H1 (cell line): ENCODE results near the gene KHDRBS1. TPM values are rescaled to one million over a fixed set of nuclear protein-coding genes. Genes with fewer than 3 reads are reported as not detected.

Experiments used
- CTCF ChIA-PET: fragments of 300-600 bp; sonication (Branson Sonifier 250); formaldehyde crosslinking; loops from one replicate; lab custom pipeline; 2021; ENCODE audit not compliant: partially characterized antibody; lab: Charles Lee
- POLR2A ChIA-PET: fragments of 300-600 bp; sonication (Branson Sonifier 250); formaldehyde crosslinking; loops from one replicate; lab custom pipeline; 2021; ENCODE audit warnings: inconsistent platforms; ENCODE audit not compliant: partially characterized antibody; lab: Charles Lee
- DNase-seq, 2 experiments: peaks; one replicate each; pipeline versions ENCODE4 v3.0.0 to v3.0.0-alpha.2; 2010 to 2022; ENCODE audit warnings: low spot score in 2 of 2, low read depth in 1 of 2, mixed read lengths in 1 of 2
- FAIRE-seq: peaks from 2 replicates; lab custom pipeline; 2011; peaks lifted over from hg19 to GRCh38; lab: Jason Lieb, UNC
- H2AFZ ChIP-seq: 2 replicates; pipeline ENCODE4 v1.8.1; 2012; ENCODE audit warnings: low read length, inconsistent platforms
- H2AK5ac ChIP-seq: 2 replicates; pipeline ENCODE4 v1.6.1; 2013; ENCODE audit warnings: low read depth, low read length
- H2BK120ac ChIP-seq: replicated peaks from 2 replicates; pipeline ENCODE3; 2013; ENCODE audit warnings: low read depth, low read length, inconsistent platforms
- H2BK12ac ChIP-seq: 2 replicates; pipeline ENCODE4 v1.6.1; 2013; ENCODE audit warnings: low read depth, low read length
- H2BK15ac ChIP-seq: 2 replicates; pipeline ENCODE4 v1.6.1; 2013; ENCODE audit warnings: low read length
- H2BK20ac ChIP-seq: 2 replicates; pipeline ENCODE4 v1.6.1; 2013; ENCODE audit warnings: low read length
- H2BK5ac ChIP-seq: 2 replicates; pipeline ENCODE4 v1.6.1; 2013; ENCODE audit warnings: low read depth, low read length
- H3K14ac ChIP-seq: 2 replicates; pipeline ENCODE4 v1.6.1; 2013; ENCODE audit warnings: inconsistent platforms; ENCODE audit not compliant: insufficient read length
- H3K18ac ChIP-seq: 2 replicates; pipeline ENCODE4 v1.6.1; 2013; ENCODE audit warnings: low read length; ENCODE audit errors: extremely low read depth
- H3K23ac ChIP-seq: 2 replicates; pipeline ENCODE4 v1.6.1; 2013; ENCODE audit warnings: inconsistent platforms; ENCODE audit not compliant: insufficient read length
- H3K23me2 ChIP-seq: 2 replicates; pipeline ENCODE4 v1.6.1; 2013; ENCODE audit warnings: low read depth, low read length
- H3K27ac ChIP-seq: 2 replicates; pipeline ENCODE4 v1.6.1; 2011; ENCODE audit warnings: low read depth, low read length, inconsistent platforms
- H3K27me3 ChIP-seq, 4 experiments: replicated peaks in 1 of 4; 1 replicate in 1 of 4; 2 replicates in 3 of 4; pipeline versions ENCODE4 v1.6.1 to v1.8.1; 2011 to 2013; ENCODE audit warnings: low read length in 3 of 4, mild to moderate bottlenecking in 3 of 4, inconsistent platforms in 2 of 4, mixed read lengths in 2 of 4, moderate library complexity in 1 of 4; ENCODE audit not compliant: control insufficient read depth in 3 of 4, insufficient read depth in 3 of 4; ENCODE audit errors: extremely low read depth in 1 of 4
- H3K36me3 ChIP-seq, 4 experiments: 2 replicates each; pipeline versions ENCODE4 v1.6.1 to v1.8.1; 2011 to 2013; ENCODE audit warnings: mild to moderate bottlenecking in 4 of 4, low read length in 3 of 4, moderate library complexity in 2 of 4, control low read depth in 1 of 4, inconsistent platforms in 1 of 4; ENCODE audit not compliant: insufficient read depth in 4 of 4, control insufficient read depth in 2 of 4
- H3K4ac ChIP-seq: replicated peaks from 2 replicates; pipeline ENCODE3; 2013; ENCODE audit warnings: low read length, low read depth, mixed read lengths, inconsistent platforms; ENCODE audit not compliant: insufficient read length
- H3K4me1 ChIP-seq, 4 experiments: replicated peaks in 1 of 4; 1 replicate in 1 of 4; 2 replicates in 3 of 4; pipeline versions ENCODE4 v1.6.1 to v1.8.1; 2011 to 2013; ENCODE audit warnings: low read length in 3 of 4, inconsistent platforms in 2 of 4, mixed read lengths in 1 of 4; ENCODE audit not compliant: insufficient read depth in 4 of 4, control insufficient read depth in 3 of 4
- H3K4me2 ChIP-seq, 2 experiments: 2 replicates each; pipeline versions ENCODE4 v1.6.1 to v1.8.1; 2011 to 2013; ENCODE audit warnings: low read depth in 2 of 2, low read length in 2 of 2, control low read depth in 1 of 2, inconsistent platforms in 1 of 2, mild to moderate bottlenecking in 1 of 2; ENCODE audit not compliant: insufficient read depth in 1 of 2
- H3K4me3 ChIP-seq, 4 experiments: fragments of 200-600, 300-600 bp in 1 of 4; sonication (generic), shearing (Covaris generic), sonication (Bioruptor Twin) in 1 of 4; 2 replicates each; pipeline versions ENCODE4 v1.5.1 to v1.8.1; 2011 to 2016; ENCODE audit warnings: low read length in 4 of 4, low read depth in 3 of 4, control low read depth in 2 of 4, inconsistent platforms in 2 of 4, mild to moderate bottlenecking in 2 of 4, mixed read lengths in 1 of 4, moderate library complexity in 1 of 4; ENCODE audit not compliant: insufficient read depth in 2 of 4; ENCODE audit errors: extremely low read depth in 1 of 4
- H3K56ac ChIP-seq: replicated peaks from 2 replicates; pipeline ENCODE3; 2013; ENCODE audit warnings: low read depth, mild to moderate bottlenecking, mixed read lengths, low read length, inconsistent platforms; ENCODE audit not compliant: insufficient read length
- H3K79me1 ChIP-seq: 2 replicates; pipeline ENCODE4 v1.6.1; 2013; ENCODE audit warnings: low read depth, low read length, control low read depth
- H3K79me2 ChIP-seq, 2 experiments: 2 replicates each; pipeline versions ENCODE4 v1.6.1 to v1.8.1; 2012 to 2013; ENCODE audit warnings: low read length in 2 of 2, mild to moderate bottlenecking in 2 of 2, inconsistent platforms in 1 of 2; ENCODE audit not compliant: insufficient read depth in 2 of 2, control insufficient read depth in 1 of 2
- H3K9ac ChIP-seq, 4 experiments: replicated peaks in 1 of 4; 1 replicate in 1 of 4; 2 replicates in 3 of 4; pipeline versions ENCODE4 v1.6.1 to v1.8.1; 2011 to 2013; ENCODE audit warnings: low read depth in 3 of 4, low read length in 3 of 4, control low read depth in 2 of 4, mild to moderate bottlenecking in 2 of 4, moderate library complexity in 2 of 4, inconsistent platforms in 1 of 4; ENCODE audit errors: extremely low read depth in 1 of 4
- H3K9me3 ChIP-seq, 2 experiments: 2 replicates each; pipeline versions ENCODE4 v1.6.1 to v1.8.1; 2012 to 2013; ENCODE audit warnings: mild to moderate bottlenecking in 2 of 2, moderate library complexity in 2 of 2, control low read depth in 1 of 2, inconsistent platforms in 1 of 2, low read depth in 1 of 2, low read length in 1 of 2, mixed read lengths in 1 of 2; ENCODE audit not compliant: insufficient read depth in 2 of 2
- H4K20me1 ChIP-seq, 2 experiments: replicated peaks in 1 of 2; 2 replicates each; pipeline versions ENCODE3 to v1.8.1; 2011 to 2013; ENCODE audit warnings: inconsistent platforms in 2 of 2, low read length in 2 of 2, mild to moderate bottlenecking in 1 of 2; ENCODE audit not compliant: insufficient read depth in 2 of 2, control insufficient read depth in 1 of 2
- H4K5ac ChIP-seq: 2 replicates; pipeline ENCODE4 v1.6.1; 2013; ENCODE audit warnings: low read length, low read depth, mixed read lengths, inconsistent platforms; ENCODE audit not compliant: insufficient read length
- H4K8ac ChIP-seq: 2 replicates; pipeline ENCODE4 v1.8.0; 2013; ENCODE audit warnings: mild to moderate bottlenecking, moderate library complexity, low read length, inconsistent platforms; ENCODE audit not compliant: insufficient read depth; ENCODE audit errors: extremely low read depth
- H4K91ac ChIP-seq: replicated peaks from 2 replicates; pipeline ENCODE3; 2013; ENCODE audit warnings: low read length, mixed read lengths, inconsistent platforms; ENCODE audit not compliant: insufficient read length
- ATF3 ChIP-seq: IDR thresholded peaks from 2 replicates; pipeline ENCODE4 v1.6.1; 2011; ENCODE audit warnings: low read depth, mild to moderate bottlenecking, low read length; ENCODE audit not compliant: insufficient read depth
- CBX8 ChIP-seq: fragments of 300-800, 300-1000 bp; sonication (generic); IDR thresholded peaks from 2 replicates; pipeline ENCODE4 v1.7.1; 2016; ENCODE audit warnings: low read depth, low read length, borderline replicate concordance
- CEBPB ChIP-seq: IDR thresholded peaks from 2 replicates; pipeline ENCODE4 v1.6.1; 2012; ENCODE audit warnings: low read depth, low read length
- CHD1 ChIP-seq: IDR thresholded peaks from 2 replicates; pipeline ENCODE4 v1.6.1; 2012; ENCODE audit warnings: low read depth, low read length, improper control_type of control experiment
- GTF2F1 ChIP-seq: IDR thresholded peaks from 2 replicates; pipeline ENCODE4 v1.6.1; 2012; ENCODE audit warnings: low read depth, low read length, improper control_type of control experiment, borderline replicate concordance
- JUN ChIP-seq: IDR thresholded peaks from 2 replicates; pipeline ENCODE4 v1.6.1; 2011; ENCODE audit warnings: low read depth, mild to moderate bottlenecking, improper control_type of control experiment, low read length
- MAFK ChIP-seq: IDR thresholded peaks from 2 replicates; pipeline ENCODE4 v1.6.1; 2012; ENCODE audit warnings: low read depth, mild to moderate bottlenecking, improper control_type of control experiment, low read length
- PHF8 ChIP-seq: fragments of 200-600 bp; sonication (generic); conservative IDR thresholded peaks from 2 replicates; pipeline ENCODE4 v1.7.1; 2012; ENCODE audit warnings: low read depth, mild to moderate bottlenecking, inconsistent platforms, low read length, moderate library complexity
- POU5F1 ChIP-seq: IDR thresholded peaks from 2 replicates; pipeline ENCODE4 v1.6.1; 2011; ENCODE audit warnings: low read depth, mild to moderate bottlenecking, low read length, moderate library complexity
- RBBP5 ChIP-seq: IDR thresholded peaks from 2 replicates; pipeline ENCODE4 v1.7.1; 2012; ENCODE audit warnings: low read depth, mild to moderate bottlenecking, inconsistent platforms, low read length, moderate library complexity, borderline replicate concordance
- RFX5 ChIP-seq: IDR thresholded peaks from 2 replicates; pipeline ENCODE4 v1.6.1; 2011; ENCODE audit warnings: low read depth, low read length, improper control_type of control experiment, borderline replicate concordance
- TBP ChIP-seq: IDR thresholded peaks from 2 replicates; pipeline ENCODE4 v1.6.1; 2011; ENCODE audit warnings: low read depth, low read length, improper control_type of control experiment
- YY1 ChIP-seq: IDR thresholded peaks from 2 replicates; pipeline ENCODE4 v1.6.1; 2011; ENCODE audit warnings: low read depth, mild to moderate bottlenecking, low read length
- ZNF274 ChIP-seq: IDR thresholded peaks from 2 replicates; pipeline ENCODE4 v1.7.0; 2012; ENCODE audit warnings: low read length, borderline replicate concordance; ENCODE audit errors: extremely low read depth
- WGBS, 2 experiments: shearing (Covaris generic) in 1 of 2; methylation state at CpG; one replicate each; pipeline versions ENCODE4 v1.1.6 to v1.1.7; 2013 to 2015; ENCODE audit warnings: low lambda C conversion rate in 2 of 2, mixed read lengths in 2 of 2, inconsistent platforms in 1 of 2, low coverage in 1 of 2, missing lambda C conversion rate in 1 of 2; ENCODE audit not compliant: insufficient replicate concordance in 2 of 2, insufficient coverage in 1 of 2, insufficient read length in 1 of 2; ENCODE audit errors: extremely low coverage in 1 of 2, missing lambda C conversion rate in 1 of 2; 5-methylcytosine and 5-hydroxymethylcytosine counted together
- polyA plus RNA-seq, 7 experiments: library from polyadenylated mRNA; depleted of rRNA in 3 of 7; stranded (reverse) in 5 of 7; unstranded in 2 of 7; fragments of >200 nt in 5 of 7; fragments of 200-250 nt in 2 of 7; gene quantifications; 1 replicate in 5 of 7; 2 replicates in 1 of 7; 4 replicates in 1 of 7; pipeline versions ENCODE4 v1.2.1 to v1.2.3, GENCODE V29; 2011 to 2013; ENCODE audit warnings: missing spikeins in 2 of 7, mixed read lengths in 2 of 7
- total RNA-seq: library from RNA; stranded (reverse); fragmentation: NEBNext Ultra II Directional; extraction: Animal tissue kit (Norgen Biotek cat#: 25700); gene quantifications from 2 replicates; pipeline ENCODE4 v1.2.1, GENCODE V29; 2021

The KHDRBS1 gene
- total and polyA plus RNA-seq, 2 of the 8 experiments (the other 6 are each of a cell fraction or from before 2014, with no cell fraction given) = 53.8 to 284 TPM

DNA sequence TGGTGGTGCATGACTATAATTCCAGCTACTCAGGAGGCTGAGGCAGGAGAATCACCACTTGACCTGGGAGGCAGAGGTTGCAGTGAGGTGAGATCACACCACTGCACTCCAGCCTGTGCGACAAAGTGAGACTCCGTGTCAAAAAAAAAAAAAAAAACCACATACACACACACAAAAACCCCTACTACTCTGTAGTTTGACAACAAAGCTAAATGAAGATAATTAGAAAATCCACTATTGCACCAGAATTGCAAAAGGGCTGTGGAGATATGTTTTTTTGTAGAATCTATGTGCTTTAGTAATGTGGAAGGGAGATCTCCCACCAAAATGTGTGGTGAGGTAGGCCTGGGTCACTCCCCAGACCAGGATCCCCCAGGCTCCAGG is 32.2 kb upstream of the KHDRBS1 start:
- H2AFZ ChIP-seq = no peak overlapping the region
- H3K18ac ChIP-seq = no peak overlapping the region
- H4K20me1 ChIP-seq = no peaks in the 10 kb centered on the region
- no peaks in the 10 kb centered on the region for H3K27me3 ChIP-seq
- H3K4me2 ChIP-seq = no peak overlapping the region
- no peaks in the 10 kb centered on the region for H3K79me1 ChIP-seq
- H2AK5ac ChIP-seq = no peak overlapping the region
- WGBS, 2 experiments = no CpG with 5 or more reads among the region's 2 CpGs
- H3K4me3 ChIP-seq = no peak overlapping the region
- H4K91ac ChIP-seq = no peak overlapping the region
- 0 out of 4 replicates have a peak, but pooled peaks cover 0 to 3% of the 10 kb centered on the region in 2 experiments for H3K9me3 ChIP-seq
- no peak for DNase-seq
- H3K36me3 ChIP-seq = no peaks in the 10 kb centered on the region
- FAIRE-seq = no peak
- TF ChIP-seq RBBP5 (no peak), GTF2F1 (no peak), ATF3 (no peak), POU5F1 (no peak), PHF8 (no peak), CHD1 (no peak), RFX5 (no peak), TBP (no peak), YY1 (no peak), CBX8 (no peak), JUN (no peak), ZNF274 (no peak), CEBPB (no peak), MAFK (no peak)
- no peak overlapping the region for H2BK12ac ChIP-seq
- H3K23ac ChIP-seq = no peak overlapping the region
- H3K79me2 ChIP-seq = no peaks in the 10 kb centered on the region
- no peaks in the 10 kb centered on the region for H3K23me2 ChIP-seq
- H3K9ac ChIP-seq = no peak overlapping the region
- H3K27ac ChIP-seq = no peak overlapping the region
- H4K5ac ChIP-seq = no peak overlapping the region
- no peak overlapping the region for H3K56ac ChIP-seq
- H2BK120ac ChIP-seq = no peak overlapping the region
- ChIA-PET CTCF (interaction anchor here (0.7 to 8.1 kb wide), 2 partner anchors 18 to 22 kb away, joined by 6 to 48 read pairs; no protein-coding TSS in a partner anchor), POLR2A (no interaction called here)
- H2BK15ac ChIP-seq = no peak overlapping the region
- no peak overlapping the region for H2BK5ac ChIP-seq
- no peaks in the 10 kb centered on the region for H3K4me1 ChIP-seq
- H2BK20ac ChIP-seq = no peak overlapping the region
- no peak overlapping the region for H3K14ac ChIP-seq
- H3K4ac ChIP-seq = no peak overlapping the region
- no peak overlapping the region for H4K8ac ChIP-seq
